Left renal cortex interstitium (tissue), 4 donors: ENCODE data around the gene RGS17. TPM values are rescaled to one million over a fixed set of nuclear protein-coding genes. Genes with fewer than 3 reads are reported as not detected.
A peak's percentile ranks its signal among the peaks of the same experiment; 100 is the strongest.
"Not testable (repeated sequence)": the region's sequence is repeated elsewhere in the genome, so short reads cannot be mapped to it uniquely, and the experiment has no call there.

Source experiments
- DNase-seq, 4 donors: peaks; one replicate each; pipeline ENCODE4 v3.0.0-alpha.2; 2013; ENCODE audit warnings: low read depth in 4 of 4, low spot score in 2 of 4, missing footprints in 1 of 4
- polyA plus RNA-seq, 4 donors: library from polyadenylated mRNA; unstranded; fragments of 120-200 nt; gene quantifications; one replicate each; pipeline ENCODE4 v1.2.1, GENCODE V29; 2013; ENCODE audit not compliant: insufficient read length in 4 of 4

RGS17 gene
- 1 to 10 TPM; 1.7 to 3.6 (median 2.7) TPM for polyA plus RNA-seq

- DNase-seq, result peak in 2 of 4 donors; percentile 63
These were observed at the start of gene RGS17 for GRCh38 chr6:153131037-153131981. Gene RGS17, minus strand, starts transcription at chr6:153131282. Its CDS starts 87,264 bp downstream, at chr6:153044018.

GRCh38 chr6:153172815-153173214 lies 41.7 kb upstream of the RGS17 start:
- no peak for DNase-seq

DNA sequence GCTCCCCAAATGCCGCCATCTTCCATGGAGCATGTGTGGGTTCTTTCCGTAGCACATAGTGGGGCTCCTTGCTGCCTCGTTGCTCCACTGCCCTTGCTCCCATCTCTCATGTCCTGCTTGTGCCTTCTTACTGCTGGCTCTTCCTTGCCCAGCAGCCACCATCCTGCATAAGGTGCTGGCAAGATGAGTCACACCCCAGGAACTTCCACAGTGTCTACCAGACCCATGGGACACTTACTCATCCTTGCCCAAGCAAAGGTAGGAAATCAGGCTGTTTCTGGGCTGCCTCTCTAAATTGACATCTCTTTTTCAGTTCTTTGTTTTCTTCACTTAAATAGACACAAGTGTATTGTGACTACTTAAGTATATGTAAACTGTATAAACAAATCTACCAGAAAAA lies 39.4 kb upstream of the RGS17 start:
- DNase-seq, result no peak

- no peak for DNase-seq
These were observed 36.8 kb upstream of the RGS17 start for GRCh38 chr6:153167907-153168306.

DNA sequence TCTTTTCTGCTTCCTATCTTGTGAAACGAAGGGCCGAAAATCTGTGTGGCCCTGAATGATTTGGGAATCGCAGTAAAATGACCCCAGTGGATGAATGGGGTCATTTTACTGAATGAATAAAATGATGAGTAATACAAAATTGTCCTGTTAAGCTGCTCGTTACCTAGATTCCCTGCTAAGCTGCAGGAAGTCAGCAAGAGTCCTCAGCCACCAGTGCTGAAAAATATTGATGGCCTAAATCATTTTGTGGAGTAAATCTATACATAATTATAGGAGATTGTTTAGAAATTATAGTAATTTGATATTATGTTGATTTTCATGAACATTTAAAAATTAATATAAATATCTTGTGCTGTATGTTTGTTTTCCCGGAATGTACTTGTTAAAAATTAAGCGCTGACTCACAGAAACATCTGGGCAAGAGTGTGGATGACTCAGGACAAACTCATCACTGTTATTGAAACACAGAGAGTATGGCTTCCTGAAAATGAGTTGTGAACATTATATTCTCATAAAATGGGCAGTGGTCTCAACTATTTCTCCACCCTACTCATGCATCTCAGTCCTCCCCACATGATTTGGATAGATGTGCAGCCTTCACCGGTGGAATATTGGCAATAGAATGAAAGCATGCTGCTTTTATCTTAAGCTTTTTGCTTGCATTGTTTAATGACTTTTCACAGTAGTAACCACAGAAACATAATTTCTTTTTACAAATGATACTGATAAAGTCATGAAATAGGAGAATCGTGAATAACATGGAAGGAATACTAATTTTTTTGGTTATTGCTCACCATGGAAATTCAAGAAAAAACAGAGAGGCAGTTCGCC lies 36.2 kb upstream of the RGS17 start:
- no peak for DNase-seq

DNA sequence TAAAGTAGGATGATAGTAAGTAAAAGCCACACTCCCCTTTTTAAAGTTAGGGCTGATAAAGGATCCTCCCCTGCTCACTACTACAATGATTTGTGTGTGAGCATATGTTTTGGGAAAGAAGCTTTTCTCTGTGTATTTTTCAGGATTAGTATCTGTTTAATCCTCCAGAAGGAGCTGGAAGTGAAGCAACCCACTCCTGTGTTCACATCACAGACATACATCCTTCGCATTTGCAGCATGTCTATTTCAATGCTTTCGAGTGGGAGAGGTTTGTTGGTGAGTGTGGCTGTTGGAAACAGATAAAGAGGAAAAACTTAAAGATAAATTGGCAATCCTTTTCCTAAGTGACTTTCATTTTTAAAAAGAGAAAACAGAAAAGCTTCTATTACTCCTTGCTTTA lies 31.6 kb upstream of the RGS17 start:
- no peak for DNase-seq

GRCh38 chr6:153162172-153162571 lies 31.1 kb upstream of the RGS17 start:
- no peak for DNase-seq

- DNase-seq, result no peak
These were observed 29.1 kb upstream of the RGS17 start for GRCh38 chr6:153160221-153160620.

DNA sequence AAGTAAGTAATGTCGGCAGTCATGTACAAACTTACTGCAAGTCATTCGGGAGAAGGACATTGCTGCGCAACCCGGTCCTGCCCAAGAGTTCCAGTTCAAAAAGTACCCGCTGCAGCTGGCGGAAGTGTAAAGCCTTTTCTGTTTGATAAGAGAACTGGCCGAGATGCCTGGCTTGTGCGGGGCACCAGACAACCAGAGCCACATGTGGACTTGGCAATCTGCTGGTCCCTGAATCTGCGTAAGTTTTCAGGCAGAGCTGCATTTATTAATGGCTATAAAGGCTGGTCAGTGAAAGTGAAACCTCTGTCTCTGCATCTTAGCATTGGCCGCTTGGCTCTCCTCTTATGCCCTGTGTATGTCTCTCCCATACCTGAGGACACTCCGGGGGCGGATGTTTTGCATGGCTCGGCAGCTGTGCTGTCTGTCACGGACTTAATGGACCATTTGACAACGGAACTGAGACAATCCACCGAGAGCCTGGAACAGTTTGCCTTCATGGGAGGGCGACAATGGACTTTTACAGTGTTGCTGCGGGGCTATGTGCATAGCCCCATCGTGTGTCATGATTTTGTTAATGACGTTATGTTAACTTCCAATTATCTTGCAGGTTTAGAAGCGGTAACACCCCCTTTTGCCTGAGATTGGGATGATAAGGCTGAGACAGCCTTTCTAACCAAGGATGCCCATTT lies 19.8 kb upstream of the RGS17 start:
- DNase-seq, result peak in 2 of 4 donors; percentile 75 to 80

GRCh38 chr6:153150371-153150751 lies 19.3 kb upstream of the RGS17 start:
- DNase-seq, result no peak

GRCh38 chr6:153149891-153150290 lies 18.8 kb upstream of the RGS17 start:
- DNase-seq, result peak in 2 of 4 donors; percentile 20 to 21

DNA sequence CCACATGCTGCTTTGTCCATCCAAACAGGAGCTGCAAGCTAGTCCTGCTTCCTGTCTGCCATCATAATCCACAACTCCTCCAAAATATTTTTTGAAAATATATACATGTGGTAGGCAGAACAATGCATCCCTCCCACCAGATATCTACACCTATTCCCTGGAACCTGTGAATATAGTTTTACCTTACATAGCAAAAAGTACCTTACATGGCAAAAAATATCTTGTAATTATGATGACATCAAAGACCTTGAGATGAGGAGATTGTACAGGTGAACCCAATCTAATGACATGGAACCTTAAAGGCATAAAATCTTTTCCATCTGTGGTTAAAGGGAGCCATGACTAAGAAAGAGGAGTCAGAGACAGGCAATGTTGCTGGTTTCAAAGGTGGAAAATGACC lies 15.3 kb upstream of the RGS17 start:
- DNase-seq, result no peak

DNA sequence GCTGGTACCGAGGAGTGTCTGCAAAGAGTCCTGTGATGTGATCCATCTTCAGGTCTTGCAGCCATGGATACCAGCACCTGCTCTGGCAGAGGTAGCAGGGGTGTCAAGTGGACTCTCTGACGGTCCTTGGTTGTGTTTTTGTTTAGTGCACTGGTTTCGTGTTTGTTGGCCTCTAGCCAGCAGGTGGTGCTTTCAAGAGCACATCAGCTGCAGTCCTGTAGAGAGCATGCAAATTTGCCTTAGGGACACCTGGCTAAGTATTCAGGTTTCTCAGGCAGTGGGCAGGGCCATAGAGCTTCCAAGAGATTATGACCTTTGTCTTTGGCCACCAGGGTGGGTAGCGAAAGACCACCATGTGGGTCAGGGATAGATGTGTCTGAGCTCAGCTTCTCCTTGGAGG lies 14.5 kb upstream of the RGS17 start:
- no peak for DNase-seq

GRCh38 chr6:153143200-153143599 lies 12.1 kb upstream of the RGS17 start:
- DNase-seq, result no peak

DNA sequence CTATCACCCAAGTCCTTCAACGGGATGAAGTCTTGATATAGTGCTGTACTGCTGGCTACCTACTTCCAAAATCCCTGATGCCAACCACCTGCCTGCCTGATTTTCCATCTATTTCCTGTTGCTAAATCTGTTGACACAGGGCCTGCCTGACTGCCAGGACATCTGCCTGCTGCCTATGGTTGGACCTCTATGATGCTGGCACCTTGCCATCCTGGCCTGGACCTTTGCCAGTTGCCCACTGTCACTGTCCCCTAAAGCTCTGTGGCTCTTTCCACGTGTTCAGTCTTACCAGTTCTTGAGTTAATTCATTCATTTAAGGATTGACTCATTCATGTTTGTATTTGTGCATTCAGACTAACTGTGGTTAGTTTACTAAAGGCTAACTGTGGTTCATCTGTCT lies 9.2 kb upstream of the RGS17 start:
- DNase-seq, result no peak

DNA sequence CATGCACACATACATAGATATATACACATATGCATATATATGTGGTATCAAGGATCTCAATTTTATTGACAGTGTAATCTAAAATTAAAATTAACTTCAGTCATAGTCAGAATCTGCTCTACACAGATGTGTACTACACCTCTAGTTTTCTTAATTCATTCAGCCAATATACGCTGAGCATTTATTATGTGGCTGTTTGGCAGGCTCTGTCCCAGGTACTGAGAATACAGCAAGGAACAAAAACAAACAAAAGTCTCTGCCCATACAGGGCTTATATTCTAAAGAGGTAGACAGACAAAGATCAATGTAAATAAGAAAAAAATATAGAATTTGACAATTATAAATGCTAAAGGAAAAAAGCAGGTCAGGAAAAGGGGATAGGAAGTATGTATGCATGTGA lies 7.8 kb upstream of the RGS17 start:
- no peak for DNase-seq

DNA sequence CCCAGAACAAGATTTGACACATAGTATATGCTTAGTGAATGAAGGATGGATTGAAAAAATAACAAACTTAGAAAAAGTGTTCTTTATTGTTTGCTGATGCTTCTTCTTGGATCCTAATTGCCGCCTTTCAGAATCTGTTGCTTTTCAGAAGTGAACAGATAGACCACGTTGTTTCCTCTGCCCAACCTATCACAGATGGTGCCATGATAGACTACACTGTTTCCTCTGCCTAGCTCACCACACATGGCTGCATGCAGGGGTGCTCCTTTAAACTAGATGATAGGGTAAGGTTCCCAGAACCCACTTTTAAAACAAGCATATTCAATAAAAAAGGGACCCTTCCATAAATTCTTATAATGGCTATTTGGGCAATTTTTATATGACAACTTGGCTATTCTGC lies 4.6 kb upstream of the RGS17 start:
- no peak for DNase-seq

DNA sequence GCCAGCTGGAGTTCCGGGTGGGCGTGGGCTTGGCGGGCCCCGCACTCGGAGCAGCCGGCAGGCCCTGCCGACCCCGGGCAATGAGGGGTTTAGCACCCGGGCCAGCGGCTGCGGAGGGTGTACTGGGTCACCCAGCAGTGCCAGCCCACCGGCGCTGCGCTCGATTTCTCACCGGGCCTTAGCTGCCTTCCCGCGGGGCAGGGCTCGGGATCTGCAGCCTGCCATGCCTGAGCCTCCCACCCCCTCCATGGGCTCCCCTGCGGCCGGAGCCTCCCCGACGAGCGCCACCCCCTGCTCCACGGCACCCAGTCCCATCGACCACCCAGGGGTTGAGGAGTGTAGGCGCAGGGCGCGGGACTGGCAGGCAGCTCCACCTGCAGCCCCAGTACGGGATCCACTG lies 2.6 kb upstream of the RGS17 start:
- DNase-seq, result not testable (repeated sequence)

DNA sequence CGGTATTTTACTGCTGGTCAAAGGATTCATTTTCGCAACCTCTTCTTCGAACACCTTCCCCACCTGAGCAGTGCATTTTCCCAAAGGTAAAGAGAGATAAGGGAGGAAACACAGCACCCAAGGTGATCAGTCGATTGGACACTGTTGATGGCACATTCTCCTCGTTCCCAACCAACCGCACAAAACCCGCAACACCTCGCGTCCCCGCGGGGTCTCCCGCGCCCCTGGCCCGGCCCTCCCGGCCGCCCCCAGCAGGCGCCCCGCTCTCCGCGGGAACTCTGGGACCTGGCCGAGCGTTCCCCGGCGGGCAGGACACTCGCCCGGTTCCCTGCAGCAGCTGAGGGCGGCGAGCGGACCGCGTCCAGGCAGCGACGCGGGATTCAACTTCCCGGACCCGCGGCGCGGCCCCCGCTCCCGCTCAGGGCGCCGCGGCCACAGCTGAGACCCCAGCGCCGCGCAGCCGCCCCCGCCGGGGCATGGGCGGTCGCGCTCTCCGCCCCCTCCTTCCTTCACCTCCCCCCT lies 506 bp downstream of the RGS17 start:
- no peak for DNase-seq

GRCh38 chr6:153129873-153130514 lies 1.1 kb downstream of the RGS17 start:
- no peak for DNase-seq
